GM10266 (cell line): ENCODE measurements around the gene IL18RAP.

Source experiments
- DNase-seq: peaks from one replicate; pipeline ENCODE4 v3.0.0; 2012; ENCODE audit errors: extremely low spot score
- TF ChIP-seq, protein P1 (sequence below): IDR thresholded peaks from 2 replicates; pipeline ENCODE4 v1.5.1; 2012; ENCODE audit warnings: mild to moderate bottlenecking, low read depth; ENCODE audit not compliant: control insufficient read depth, insufficient read depth; ENCODE audit errors: missing control alignments

Gene IL18RAP, protein sequence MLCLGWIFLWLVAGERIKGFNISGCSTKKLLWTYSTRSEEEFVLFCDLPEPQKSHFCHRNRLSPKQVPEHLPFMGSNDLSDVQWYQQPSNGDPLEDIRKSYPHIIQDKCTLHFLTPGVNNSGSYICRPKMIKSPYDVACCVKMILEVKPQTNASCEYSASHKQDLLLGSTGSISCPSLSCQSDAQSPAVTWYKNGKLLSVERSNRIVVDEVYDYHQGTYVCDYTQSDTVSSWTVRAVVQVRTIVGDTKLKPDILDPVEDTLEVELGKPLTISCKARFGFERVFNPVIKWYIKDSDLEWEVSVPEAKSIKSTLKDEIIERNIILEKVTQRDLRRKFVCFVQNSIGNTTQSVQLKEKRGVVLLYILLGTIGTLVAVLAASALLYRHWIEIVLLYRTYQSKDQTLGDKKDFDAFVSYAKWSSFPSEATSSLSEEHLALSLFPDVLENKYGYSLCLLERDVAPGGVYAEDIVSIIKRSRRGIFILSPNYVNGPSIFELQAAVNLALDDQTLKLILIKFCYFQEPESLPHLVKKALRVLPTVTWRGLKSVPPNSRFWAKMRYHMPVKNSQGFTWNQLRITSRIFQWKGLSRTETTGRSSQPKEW

DNA sequence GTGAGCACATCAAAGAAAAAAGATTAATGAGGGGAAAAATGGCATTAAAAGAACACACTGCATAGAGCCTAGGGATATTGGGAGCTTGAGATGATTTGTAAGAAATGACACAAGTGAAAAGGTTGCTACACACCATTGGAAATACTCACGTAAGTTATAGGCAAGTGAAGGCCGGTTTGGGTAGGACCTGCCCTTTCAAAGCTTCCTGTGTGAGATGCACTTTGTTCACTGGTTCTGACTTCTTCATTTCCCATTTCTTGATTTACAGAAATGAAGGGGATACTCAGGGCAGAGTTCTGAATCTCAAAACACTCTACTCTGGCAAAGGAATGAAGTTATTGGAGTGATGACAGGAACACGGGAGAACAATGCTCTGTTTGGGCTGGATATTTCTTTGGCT lies at the start of gene IL18RAP:
Gene IL18RAP, plus strand, starts transcription at position 251 of the 400 bp plus-strand sequence. Its CDS starts 118 bp downstream, at position 369.
- TF ChIP-seq, protein P1, sequence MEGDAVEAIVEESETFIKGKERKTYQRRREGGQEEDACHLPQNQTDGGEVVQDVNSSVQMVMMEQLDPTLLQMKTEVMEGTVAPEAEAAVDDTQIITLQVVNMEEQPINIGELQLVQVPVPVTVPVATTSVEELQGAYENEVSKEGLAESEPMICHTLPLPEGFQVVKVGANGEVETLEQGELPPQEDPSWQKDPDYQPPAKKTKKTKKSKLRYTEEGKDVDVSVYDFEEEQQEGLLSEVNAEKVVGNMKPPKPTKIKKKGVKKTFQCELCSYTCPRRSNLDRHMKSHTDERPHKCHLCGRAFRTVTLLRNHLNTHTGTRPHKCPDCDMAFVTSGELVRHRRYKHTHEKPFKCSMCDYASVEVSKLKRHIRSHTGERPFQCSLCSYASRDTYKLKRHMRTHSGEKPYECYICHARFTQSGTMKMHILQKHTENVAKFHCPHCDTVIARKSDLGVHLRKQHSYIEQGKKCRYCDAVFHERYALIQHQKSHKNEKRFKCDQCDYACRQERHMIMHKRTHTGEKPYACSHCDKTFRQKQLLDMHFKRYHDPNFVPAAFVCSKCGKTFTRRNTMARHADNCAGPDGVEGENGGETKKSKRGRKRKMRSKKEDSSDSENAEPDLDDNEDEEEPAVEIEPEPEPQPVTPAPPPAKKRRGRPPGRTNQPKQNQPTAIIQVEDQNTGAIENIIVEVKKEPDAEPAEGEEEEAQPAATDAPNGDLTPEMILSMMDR = no peak
- no peak for DNase-seq

DNA sequence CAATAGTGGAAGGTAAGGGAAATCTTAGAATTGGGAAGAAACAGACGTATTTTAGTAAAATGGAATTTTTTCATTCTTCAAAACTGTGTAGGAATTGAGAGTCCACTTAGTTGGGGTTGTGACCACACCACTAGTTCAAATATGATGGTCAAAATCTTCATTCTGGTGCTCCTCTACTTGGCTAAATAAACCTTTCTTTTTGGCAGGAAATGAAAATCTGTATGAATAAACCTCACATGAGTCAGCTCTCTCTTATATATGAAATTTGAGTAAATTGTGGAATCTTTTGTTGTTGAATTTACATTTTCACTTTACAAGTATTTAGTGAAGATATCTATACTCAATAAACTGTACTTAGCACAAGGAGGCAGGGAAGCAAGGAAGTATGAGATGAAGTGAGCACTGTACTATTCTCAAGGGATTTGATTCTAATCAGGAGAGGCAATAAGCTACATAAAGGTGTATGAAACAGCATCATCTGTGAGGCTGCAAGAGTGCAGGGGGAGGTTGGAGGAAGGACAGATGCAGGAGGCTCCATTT lies 46.8 kb upstream of the IL18RAP start:
- no peak for DNase-seq
- TF ChIP-seq, protein P1 = no peak

DNA sequence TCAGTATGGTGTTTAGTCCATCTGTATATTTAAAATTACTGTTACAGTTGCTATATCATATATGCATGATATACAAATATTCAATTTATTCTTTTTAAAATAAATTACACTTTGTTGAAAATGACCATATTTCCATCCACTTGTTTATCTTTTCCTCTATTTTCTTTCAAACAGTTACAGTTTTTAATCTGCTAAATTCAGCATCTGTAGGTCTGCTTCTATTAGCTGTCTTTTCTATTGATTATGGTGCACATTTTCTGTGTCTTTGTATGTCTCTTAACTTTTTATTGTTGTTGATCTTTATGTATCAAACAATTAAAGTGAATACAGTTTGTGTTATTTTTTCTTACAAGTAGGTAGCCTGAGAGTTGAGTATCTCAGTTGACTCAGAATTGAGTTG lies 39.2 kb upstream of the IL18RAP start:
- no peak for DNase-seq
- TF ChIP-seq, protein P1 = no peak

DNA sequence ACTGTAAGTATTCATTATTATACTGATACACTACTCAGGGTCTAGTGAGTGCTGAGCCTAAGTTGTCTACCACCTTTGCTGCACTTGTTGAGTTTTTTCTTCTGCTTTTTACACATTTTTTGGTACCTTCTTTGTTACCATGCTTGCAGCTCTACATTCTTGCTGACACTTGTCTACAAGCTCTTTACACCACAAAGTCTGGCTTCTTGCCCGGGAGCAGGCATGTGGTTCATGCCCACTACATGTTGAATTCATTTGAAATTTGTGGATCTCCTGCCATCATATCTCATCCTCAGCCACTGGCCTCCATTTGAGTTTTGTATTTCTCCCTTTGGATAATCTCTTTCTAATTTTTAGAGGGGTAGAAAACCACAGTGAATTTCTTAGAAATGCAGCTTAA lies 37.4 kb upstream of the IL18RAP start:
- DNase-seq = no peak
- TF ChIP-seq, protein P1 = no peak

DNA sequence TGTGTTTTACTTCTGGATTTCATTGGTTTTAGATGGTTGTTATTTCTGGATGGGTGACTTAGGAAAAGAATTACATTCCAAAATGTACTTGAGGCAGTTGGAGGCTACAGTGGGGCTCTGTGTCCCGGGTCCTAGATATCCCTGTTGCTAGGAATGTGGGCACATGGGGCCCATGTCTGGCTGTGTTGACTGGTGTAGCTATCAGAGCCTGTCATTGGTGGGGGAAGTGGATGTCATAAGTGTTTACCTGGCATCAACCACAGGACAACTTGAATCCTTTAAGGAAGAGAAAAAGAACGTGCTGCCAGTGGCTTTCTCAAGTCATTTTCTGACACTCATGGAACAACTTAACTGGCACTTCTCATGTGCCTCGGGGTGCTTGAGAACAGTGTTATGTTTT lies 37.0 kb upstream of the IL18RAP start:
- no peak for DNase-seq
- TF ChIP-seq, protein P1 = no peak

DNA sequence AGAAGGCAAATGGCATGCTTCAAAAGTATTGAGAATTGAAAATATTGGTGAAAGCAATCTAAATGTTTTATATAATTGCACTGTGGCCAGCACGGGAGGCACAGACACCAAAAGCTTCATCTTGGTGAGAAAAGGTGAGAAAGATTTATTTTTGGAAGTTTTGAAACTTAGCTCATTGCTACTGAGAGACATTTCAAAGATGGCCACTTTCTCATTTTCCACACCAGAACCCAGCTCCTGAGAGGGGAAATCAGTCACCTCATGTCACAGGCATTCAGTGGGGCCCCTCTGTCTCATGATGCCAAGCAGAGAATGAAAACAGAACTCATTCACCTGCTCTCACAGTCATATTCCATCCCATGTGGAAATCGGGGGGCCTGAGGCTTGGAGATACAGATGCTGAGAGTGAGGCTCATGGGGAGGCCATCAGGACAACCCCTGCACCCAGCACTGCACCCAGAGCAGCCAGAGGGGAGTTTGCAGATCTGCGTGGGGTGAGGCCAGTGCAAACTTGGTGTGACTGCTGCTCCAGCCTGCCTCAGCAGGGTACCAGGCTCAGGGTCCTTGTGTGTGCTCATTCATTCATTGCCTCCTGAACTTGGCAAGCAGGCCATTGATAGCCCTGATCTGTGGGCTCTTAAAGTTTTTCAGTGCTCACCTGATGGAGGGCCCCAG lies 36.0 kb upstream of the IL18RAP start:
- TF ChIP-seq, protein P1 = no peak
- peak; percentile 29 for DNase-seq
